NCI-H748 (cell line): ENCODE data around the gene VAV3.
A peak's percentile ranks its signal among the peaks of the same experiment; 100 is the strongest.
"Not testable (repeated sequence)": the region's sequence is repeated elsewhere in the genome, so short reads cannot be mapped to it uniquely, and the experiment has no call there.

ENCODE experiments used
- DNase-seq: peaks from one replicate; lab custom pipeline; 2025; ENCODE audit not compliant: unreplicated experiment; lab: John Stamatoyannopoulos, UW

The VAV3 gene

DNA sequence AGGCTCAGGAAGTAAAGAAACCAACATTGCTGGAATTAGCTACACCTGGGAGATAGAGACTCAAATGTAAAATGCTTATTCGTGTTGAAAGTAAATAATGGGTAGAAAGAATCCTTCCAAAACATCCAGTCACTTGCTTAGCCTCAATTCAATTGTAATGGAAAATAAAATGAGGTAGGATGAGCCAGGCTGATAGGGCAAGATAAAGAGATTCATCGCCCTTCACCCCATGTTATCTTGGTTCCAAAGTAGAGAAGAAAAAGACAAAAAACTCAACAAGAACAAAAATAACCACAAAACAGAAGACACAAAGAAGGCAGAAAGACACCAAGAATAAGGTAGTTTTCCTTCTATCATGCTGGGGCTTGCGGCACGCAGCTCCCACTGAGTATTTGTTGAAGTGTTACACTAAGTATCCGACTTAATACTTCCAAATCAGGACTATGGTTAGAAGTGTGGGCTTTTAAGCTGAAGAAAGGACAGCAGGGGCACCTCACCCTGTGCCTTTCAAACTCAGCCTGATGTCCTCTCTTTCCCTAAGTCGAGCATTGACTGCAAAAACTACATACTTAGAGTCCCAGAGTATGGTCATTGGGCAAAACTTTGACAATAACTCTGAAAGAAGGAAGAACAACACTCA is 202.1 kb downstream of the VAV3 start:
- DNase-seq, result no peak

DNA sequence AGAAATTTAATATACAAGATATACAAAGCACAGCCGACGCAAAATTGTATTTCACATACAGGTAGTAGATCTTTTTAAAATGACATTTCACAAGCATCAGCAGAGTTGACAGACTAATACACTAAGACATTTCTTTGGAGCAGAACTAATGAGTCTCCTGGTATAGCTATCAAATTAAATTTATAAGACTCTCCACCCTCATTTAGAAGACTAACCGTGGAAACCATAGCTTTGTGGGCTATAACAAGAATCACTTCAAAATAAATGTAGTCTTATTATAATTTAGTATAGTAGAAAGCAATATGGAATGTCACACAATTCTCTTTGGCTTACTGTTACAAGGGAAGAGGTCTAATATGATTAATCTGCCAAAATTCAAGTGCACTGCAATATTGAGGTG is 204.9 kb downstream of the VAV3 start:
- DNase-seq, result no peak

DNA sequence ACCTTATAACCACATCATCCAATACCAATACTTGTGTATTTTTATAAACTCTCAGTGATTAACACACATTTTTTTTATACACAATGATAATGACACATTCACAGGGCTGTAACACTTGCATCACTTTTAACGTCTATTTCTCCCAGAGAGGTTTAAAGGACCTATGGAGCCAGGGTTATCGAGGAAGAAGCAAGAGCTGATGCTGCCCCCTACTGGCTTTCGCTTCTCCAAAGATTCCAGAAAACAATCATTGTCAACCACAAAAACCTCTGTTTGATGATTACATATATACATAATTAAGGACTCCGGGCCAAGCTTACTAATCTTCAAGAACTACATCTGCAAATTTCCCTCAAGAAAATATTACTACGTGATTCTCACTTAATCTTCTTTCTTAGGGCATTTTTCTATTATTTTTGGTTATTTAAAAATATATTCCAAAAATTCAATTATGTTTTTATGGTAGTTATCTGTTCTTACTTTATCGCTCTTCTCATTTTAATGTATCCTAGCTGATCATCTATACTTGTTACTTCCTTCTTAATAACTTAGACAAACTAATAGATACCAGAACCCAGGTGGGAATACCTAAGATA is 214.5 kb downstream of the VAV3 start:
- DNase-seq, result peak; percentile 75

DNA sequence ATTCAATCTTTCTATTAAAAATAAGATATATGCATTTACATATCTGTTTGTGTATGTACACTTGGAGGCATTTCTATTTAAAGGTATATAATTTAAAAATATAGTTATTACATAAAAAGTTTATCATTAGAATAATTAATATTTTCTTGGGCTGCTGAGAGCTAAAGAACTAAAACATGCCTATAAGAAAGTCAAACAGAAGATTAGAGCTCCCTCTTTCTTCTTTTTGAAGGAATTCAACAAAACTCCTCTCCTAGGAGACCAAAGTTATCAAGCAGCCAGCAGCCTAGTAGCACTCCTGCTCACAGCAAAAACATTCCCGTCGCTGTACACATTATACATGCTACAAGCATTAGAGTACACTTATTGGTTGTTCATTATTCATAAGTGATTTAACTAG is 216.4 kb downstream of the VAV3 start:
- DNase-seq, result peak; percentile 26

DNA sequence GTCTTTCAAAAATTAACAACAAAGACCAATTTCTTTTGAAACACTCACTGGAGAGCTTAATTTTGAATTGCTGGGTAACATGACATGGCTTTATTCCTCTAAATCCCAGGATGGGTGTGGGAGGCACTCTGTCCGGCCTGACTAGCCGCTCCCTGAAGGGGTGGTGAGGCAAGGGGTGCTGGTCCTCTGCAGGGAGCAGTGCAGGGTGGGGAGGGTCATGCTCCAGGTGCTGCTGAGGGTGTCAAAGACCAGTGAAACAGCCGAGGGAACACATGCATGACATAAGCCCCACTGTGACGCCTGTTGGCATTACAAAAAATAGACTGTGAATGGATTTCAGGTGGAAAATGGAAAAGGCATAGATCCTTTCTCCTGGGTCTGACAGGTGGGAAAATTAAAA is 223.7 kb downstream of the VAV3 start:
- no peak for DNase-seq

DNA sequence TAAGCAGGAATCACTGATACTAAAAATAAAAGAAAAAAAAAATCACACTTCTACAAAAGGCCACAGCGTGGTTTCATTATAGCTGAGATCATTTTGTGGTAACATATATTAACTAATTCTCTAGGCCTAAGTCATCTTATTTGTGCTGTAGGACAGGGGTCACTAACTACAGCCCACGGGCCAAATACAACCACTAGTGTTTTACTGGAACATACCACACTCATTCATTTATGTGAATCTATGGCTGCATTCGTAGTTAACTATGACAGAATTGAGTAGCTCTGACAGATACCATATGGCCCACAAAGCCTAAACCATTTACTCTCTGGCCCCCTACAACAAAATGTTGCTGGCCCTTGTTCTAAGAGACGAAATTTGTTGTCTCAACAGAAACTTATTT is 224.4 kb downstream of the VAV3 start:
- no peak for DNase-seq

DNA sequence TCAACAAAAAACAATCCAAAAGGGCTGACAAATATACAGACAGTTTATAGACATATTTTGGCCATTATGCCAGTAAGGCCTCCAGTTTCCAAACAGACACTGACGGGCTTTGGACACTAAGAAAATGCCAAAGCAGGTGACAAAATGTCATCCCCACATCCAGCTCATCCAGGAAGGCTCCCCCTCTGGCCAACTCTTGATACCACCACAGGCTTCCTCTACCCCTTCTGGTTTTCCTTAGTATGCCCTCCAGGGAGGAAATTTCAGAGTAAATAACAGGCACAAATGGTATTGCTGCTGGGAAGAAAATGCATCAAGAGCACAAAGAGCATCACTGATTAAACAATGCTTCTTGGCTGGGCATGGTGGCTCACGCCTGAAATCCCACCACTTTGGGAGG is 225.3 kb downstream of the VAV3 start:
- no peak for DNase-seq

DNA sequence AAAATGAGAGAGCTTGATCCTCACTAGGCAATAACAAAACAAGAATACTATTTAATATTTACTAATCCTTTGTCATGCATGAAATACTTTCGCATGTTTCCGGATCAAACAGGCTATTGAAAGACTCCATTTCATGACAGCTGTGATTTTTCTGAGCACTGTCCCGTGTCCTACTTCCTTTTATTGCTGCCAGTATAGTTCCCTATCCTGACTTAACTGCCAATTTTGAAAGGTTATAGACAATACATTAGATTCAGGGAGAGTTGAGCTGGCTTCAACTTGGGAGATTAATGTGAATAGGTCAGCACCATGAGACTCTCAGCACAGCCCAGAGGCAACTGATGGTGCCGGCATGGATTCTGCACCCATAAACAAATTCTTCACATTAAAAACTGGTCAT is 225.8 kb downstream of the VAV3 start:
- DNase-seq, result no peak

DNA sequence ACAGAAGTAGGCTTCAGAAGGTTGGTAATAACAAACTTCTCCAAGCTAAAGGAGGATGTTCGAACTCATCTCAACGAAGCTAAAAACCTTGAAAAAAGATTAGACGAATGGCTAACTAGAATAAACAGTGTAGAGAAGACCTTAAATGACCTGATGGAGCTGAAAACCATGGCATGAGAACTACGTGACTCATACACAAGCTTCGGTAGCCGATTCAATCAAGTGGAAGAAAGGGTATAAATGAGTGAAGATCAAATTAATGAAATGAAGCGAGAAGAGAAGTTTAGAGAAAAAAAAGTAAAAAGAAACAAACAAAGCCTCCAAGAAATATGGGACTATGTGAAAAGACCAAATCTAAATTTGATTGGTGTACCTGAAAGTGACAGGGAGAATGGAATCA is 231.6 kb downstream of the VAV3 start:
- not testable (repeated sequence) for DNase-seq

DNA sequence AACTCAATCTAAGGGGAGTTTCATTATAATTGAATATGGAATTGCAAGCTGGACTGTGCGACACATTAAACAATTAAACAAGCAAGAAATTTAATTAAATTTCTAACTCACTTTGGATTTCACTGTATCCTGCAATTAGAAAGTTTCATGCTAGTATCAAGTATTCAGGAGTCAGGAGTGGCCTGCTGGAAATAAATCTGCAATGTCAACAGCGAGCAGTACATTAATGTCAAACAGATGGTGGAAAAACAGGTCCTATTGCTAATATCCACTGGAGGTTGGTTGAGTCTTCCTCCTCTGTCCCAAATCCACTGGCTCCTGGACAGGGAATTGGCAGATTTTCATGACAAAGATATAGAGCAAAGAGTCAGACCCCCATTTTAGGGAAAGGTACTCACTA is 237.1 kb downstream of the VAV3 start:
- DNase-seq, result no peak

DNA sequence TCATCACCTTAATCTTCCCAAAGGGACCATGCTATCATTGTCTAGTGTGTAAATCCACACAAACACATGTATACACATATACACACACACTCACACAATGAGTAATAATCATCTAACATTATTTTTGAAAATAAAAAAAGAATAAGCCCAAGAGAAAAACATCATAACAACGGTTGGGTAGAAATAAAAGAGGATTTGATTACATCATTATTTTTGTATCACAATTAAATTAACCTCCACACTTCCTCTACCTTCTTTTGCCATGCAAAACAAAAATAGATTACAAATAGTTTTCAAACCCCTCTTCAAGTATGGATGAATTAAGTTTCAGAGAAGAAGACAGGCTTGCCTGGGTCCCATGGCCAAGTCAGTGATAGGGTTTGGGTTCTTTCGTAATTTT is 238.1 kb downstream of the VAV3 start:
- DNase-seq, result no peak

DNA sequence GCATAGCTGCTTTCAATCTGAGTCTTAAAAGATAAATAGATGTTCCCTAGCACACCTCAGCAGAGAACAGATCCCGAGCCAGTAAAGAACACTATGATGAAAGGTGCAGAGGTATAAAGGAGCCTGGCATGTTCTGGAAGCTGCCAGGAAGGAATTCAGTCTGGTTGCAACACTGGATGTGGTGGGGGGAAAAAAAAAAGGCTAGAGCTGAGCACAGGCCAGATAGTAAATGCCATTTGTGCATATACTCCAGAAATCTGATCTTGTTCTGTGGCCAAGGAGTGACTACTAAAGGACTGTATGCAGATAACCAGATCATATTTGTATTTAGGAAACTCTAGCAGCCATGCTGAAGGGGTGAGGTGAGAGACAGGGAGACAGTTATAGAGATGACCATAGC is 240.3 kb downstream of the VAV3 start:
- DNase-seq, result no peak

DNA sequence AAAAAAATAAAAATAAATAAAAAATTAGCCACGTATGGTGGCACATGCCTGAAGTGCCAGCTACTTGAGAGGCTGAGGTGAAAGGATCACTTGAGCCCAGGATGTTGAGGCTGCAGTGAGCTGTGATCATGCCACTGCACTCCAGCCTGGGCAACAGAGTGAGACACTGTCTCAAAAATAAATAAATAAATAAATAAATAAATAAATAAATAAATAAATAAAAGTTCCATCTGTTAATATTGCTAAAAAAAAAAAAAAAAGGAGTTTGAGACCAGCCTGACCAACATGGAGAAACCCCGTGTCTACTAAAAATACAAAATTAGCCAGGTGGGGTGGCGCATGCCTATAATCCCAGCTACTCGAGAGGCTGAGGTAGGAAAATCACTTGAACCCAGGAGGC is 244.8 kb downstream of the VAV3 start:
- DNase-seq, result not testable (repeated sequence)

DNA sequence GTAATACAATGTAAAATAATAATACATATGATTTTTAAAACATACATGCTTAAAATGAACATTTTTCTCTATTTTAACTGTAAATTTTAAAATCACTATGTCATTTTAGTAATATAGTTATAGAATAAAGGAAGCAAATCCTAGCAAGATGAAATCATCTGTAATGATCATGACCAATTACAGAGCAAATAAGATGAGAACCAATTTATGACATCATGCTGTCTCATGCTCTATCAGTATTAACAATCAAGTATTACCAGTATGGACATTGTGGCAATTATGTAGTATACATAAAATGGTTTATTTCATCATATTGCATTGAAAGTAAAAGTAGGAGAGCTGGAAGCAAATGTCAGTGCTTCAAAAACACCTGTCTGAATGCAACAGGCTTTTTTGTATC is 255.0 kb downstream of the VAV3 start:
- no peak for DNase-seq

DNA sequence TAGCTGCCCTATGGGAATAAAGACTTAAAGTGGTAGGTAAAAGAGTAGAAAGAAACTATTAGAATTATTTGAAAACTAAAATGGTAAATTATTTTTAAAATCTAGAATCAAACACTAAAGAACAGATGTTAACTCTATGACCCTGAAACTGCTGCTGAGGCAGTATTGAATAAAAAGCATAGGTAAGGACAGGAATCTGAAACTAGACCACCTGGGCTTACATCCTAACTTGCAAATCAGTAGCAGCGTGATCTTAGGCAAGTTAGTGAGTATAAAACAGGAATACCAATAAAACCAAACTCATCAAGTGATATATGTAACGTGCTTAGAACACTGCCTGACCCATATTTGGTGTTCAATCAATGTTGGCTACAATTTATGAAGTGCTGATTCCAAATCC is 257.9 kb downstream of the VAV3 start:
- DNase-seq, result no peak

DNA sequence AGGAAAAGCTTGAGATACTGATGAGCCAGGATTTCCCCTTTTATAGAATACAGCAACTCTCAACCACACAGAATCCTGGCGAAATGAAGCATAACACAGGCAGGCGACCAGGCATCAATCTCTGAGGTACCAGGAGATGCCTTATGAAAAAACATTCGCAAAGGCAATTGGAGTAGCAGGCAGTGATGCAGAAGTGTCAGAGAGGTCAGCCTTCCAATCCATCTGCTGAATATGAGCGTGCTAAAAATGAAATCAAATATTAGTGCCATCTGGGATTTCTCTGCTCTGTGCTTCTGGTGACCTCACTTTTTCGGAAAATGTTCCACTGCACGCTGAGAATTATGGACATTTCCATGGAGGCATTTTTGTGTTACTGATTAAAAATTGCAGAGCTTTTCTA is 258.8 kb downstream of the VAV3 start:
- DNase-seq, result no peak

DNA sequence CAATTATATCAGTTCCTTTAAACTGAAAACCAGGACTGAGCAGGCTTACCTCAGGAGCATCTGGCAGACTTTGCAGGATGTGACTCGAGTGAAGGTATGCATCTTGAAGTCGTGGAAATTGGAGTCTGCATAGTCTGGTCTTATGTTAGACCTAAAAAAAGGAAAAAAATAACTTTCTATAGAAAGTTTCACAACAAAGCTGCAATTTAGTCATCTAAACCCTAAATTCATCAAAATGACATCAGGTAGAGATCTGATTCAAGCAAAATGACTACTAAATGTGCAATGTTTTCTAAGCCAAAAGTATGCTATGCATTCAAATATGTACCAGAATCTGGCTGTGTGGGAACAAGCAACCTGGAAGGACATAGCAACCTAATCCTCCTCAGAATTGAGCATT is 260.1 kb downstream of the VAV3 start:
- no peak for DNase-seq

DNA sequence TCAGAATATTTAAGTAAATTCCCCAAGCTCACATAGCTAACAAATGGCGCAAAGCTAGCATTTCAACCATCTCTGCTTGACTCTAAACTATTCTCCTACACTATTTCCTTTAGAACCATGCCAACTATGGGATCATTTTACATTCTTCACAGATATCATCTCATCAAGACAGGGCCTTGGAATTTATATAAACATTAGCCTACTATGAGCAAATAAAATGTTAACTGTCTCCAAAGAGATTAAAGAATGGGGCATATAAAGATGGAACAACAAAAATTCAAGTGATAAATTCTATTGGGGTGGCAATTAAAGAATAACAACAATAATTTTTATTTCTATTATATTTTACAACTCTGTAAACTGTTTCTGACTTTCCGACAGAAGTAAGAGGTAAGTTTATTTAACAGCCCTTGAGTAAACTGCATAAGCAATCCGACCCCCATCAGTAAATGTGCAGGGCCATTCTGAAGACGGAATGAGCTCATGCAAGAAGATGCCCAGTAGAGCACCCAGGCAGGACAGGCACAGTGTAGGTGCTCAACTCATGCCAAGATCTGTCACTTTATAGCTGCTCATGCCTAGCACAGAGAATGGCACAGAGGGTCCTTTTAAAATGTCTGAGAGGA is 261.9 kb downstream of the VAV3 start:
- DNase-seq, result no peak

DNA sequence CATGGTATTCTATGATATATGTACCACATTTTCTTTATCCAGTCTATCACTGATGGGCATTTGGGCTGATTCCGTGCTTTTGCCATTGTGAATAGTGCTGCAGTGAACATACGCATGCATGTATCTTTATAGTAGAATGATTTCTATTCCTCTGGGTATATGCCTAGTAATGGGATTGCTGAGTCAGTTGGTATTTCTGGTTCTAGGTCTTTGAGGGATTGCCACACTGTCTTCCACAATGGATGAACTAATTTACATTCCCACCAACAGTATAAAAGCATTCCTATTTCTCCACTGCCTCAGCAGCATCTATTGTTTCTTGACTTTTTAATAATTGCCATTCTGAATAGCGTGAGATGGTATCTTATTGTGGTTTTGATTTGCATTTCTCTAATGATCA is 264.3 kb downstream of the VAV3 start:
- DNase-seq, result not testable (repeated sequence)

DNA sequence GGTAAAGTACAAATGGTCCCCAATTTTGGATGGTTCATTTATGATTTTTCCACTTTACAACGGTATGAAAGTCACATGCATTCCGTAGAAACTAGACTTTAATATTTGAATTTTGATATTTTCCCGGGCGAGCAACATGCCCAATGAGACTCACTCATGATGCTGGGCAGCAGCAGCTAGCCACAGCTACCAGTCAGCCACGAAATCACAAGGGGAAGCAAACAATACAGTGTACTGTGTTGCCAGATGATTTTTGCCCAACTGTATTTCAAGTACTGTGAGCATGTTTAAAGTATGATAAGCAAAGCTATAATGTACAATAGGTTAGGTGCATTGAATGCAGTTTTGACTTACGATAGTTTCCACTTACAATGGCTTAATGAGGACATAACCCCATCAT is 266.8 kb downstream of the VAV3 start:
- peak; percentile 5 for DNase-seq

DNA sequence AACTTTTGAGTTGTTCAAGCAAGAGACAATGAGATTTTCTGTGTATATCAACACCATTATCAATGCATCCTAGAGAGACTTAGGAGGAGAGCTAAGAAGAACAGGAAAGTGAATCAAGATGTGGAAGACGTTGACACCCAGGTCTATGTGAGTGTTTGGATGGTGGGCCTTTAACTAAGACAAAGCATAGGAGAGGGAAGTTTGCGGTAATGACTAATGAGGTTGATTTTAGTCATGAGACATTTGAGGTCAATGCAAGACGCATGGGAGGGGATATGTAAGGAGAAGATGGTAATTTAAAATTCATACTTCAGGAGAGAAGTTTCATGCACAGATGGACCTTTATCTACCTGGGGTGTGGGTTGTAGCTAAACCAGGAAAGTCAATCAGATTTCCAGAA is 269.6 kb downstream of the VAV3 start:
- DNase-seq, result no peak

DNA sequence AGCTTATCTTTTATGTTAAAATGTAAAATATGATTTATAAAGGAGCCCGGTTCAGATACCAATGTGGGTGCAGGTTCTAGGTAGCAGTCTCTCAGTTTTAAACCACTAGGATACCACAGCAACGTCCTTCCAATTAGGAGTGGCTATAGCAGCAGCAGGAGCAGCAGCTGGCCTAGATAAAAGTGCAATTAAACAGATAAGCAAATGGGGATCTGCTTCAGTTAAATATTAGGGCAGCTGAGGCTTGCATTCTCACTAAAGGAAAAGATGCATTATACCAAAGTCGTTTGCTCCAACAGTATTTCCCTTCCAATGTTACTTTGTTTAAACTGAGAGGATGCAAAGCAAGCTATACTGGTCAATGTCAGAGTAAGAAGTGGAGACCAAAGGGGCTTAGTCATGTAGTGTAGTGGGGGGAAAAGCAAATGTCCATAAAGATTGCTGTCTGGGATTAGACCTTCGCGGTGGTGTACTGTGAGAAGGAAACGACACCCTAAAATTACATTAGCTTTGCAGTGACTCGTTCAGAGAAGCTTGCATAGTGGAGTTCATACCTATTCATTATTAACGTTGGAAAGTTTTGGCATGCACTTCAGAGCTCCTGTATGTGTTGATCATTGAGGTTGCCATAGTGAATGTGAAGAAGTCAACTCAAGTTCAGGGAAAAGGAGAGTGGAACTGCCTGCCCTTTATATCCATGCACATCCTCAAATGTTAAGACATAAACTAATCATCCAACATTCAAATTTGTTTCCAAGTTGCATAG is 272.2 kb downstream of the VAV3 start:
- DNase-seq, result no peak
